Measurements from ENCODE around the gene LIMS1.
"Not testable (repeated sequence)": the region's sequence is repeated elsewhere in the genome, so short reads cannot be mapped to it uniquely, and the experiment has no call there.

- TF ChIP-seq POLR2A (IDR thresholded peaks at IDR 0.05); POLR2AphosphoS5 (IDR thresholded peaks at IDR 0.05); CTCF (IDR thresholded peaks at IDR 0.05 in 8 of 11, conservative IDR thresholded peaks at IDR 0.05 in 3 of 11): not testable (repeated sequence)
Measured at GRCh38 chr2:108650465-108650864, 116.2 kb downstream of the LIMS1 start.
